ENCODE results near the gene TRIM7. TPM values are rescaled to one million over a fixed set of nuclear protein-coding genes. Genes with fewer than 3 reads are reported as not detected.
"Not testable (repeated sequence)": the region's sequence is repeated elsewhere in the genome, so short reads cannot be mapped to it uniquely, and the experiment has no call there.

The TRIM7 gene
- total RNA-seq, 4 donors from 2014 or later, result 44.8 to 80.6 (median 54.5) TPM

- Histone ChIP-seq H3K27me3 (peaks cover 0 to 59% (median 2%) of the 10 kb centered on the region in 4 donors), H3K9me3 (no peaks in the 10 kb centered on the region), H3K27ac (peak overlapping the region in 1 of 4 donors; percentile 63), H3K4me1 (peaks cover 0 to 22% (median 8%) of the 10 kb centered on the region in 3 donors), H3K4me3 (peak overlapping the region in 1 of 4 donors; percentile 47), H3K36me3 (no peaks in the 10 kb centered on the region)
- 75% methylated on average over 2 to 3 of the region's 4 CpGs for WGBS, 2 donors
- TF ChIP-seq POLR2A (IDR thresholded peaks at IDR 0.05), result no peak
- no peak for TF ChIP-seq CTCF (IDR thresholded peaks at IDR 0.05)
- intact Hi-C loops (cut with DNase I), result no loop called here
- DNase-seq, result no peak
Observed at GRCh38 chr5:181161534-181162175, 43.3 kb downstream of the TRIM7 start.

GRCh38 chr5:181160755-181161533 lies 44.1 kb downstream of the TRIM7 start:
- intact Hi-C loops (cut with DNase I), result not testable (repeated sequence)
- 9 to 38% methylated on average over 8 of the region's 48 CpGs for WGBS, 2 donors
- H3K27ac ChIP-seq, result peak overlapping the region in 1 of 4 donors; percentile 63

GRCh38 chr5:181160152-181160754 lies 44.7 kb downstream of the TRIM7 start:
- intact Hi-C loops (cut with DNase I), result no loop called here
- peak overlapping the region in 2 of 4 donors; percentile 36 to 58 for H3K4me3 ChIP-seq
- H3K4me1 ChIP-seq, result peaks cover 0 to 22% (median 8%) of the 10 kb centered on the region in 3 donors
- DNase-seq, result peak; percentile 25
- no peaks in the 10 kb centered on the region for H3K36me3 ChIP-seq
- no peaks in the 10 kb centered on the region for H3K9me3 ChIP-seq
- TF ChIP-seq CTCF (IDR thresholded peaks at IDR 0.05), result no peak
- TF ChIP-seq POLR2A (IDR thresholded peaks at IDR 0.05), result peak in 1 of 4 donors; percentile 13
- WGBS, 2 donors, result 10% methylated on average over 2 of the region's 21 CpGs; no CpG with 5 or more reads in 1 of the 2 donors
- peaks cover 0 to 45% (median 2%) of the 10 kb centered on the region in 4 donors for H3K27me3 ChIP-seq
- peak overlapping the region; percentile 32 to 91 (median 53) for H3K27ac ChIP-seq

More at GRCh38 chr5:181160755-181161533, 44.1 kb downstream of the TRIM7 start:
- Histone ChIP-seq H3K27me3 (peaks cover 0 to 52% (median 2%) of the 10 kb centered on the region in 4 donors), H3K4me3 (peak overlapping the region in 2 of 4 donors; percentile 36 to 58), H3K4me1 (peaks cover 0 to 22% (median 8%) of the 10 kb centered on the region in 3 donors)
- not testable (repeated sequence) for H3K9me3 ChIP-seq, DNase-seq, H3K36me3 ChIP-seq

GRCh38 chr5:181159286-181160151 lies 45.5 kb downstream of the TRIM7 start:
- WGBS, 2 donors, result 15 to 33% methylated on average over 8 to 15 of the region's 20 CpGs
- peak; percentile 31 for DNase-seq
- H3K27ac ChIP-seq, result peak overlapping the region in 3 of 4 donors; percentile 42 to 91 (median 64)
- peaks cover 0 to 38% (median 1%) of the 10 kb centered on the region in 4 donors for H3K27me3 ChIP-seq
- TF ChIP-seq CTCF (IDR thresholded peaks at IDR 0.05), result peak; percentile 74 to 90 (median 86)
- TF ChIP-seq POLR2A (IDR thresholded peaks at IDR 0.05), result no peak
- no peak overlapping the region for H3K4me3 ChIP-seq
- H3K9me3 ChIP-seq, result no peaks in the 10 kb centered on the region
- intact Hi-C loops (cut with DNase I), result loop anchor here (5.0 to 10.0 kb wide), 2 partner anchors 292 to 375 kb away; no protein-coding TSS in a partner anchor
- no peaks in the 10 kb centered on the region for H3K36me3 ChIP-seq
- H3K4me1 ChIP-seq, result peaks cover 0 to 22% (median 8%) of the 10 kb centered on the region in 3 donors

GRCh38 chr5:181158869-181159268 lies 46.1 kb downstream of the TRIM7 start:
- Histone ChIP-seq H3K9me3 (no peaks in the 10 kb centered on the region), H3K36me3 (no peaks in the 10 kb centered on the region), H3K4me1 (peaks cover 0 to 22% (median 8%) of the 10 kb centered on the region in 3 donors), H3K27ac (no peak overlapping the region), H3K4me3 (no peak overlapping the region), H3K27me3 (peaks cover 0 to 32% (median 0%) of the 10 kb centered on the region in 4 donors)
- 91 to 92% methylated on average over 3 of the region's 3 CpGs for WGBS, 2 donors
- intact Hi-C loops (cut with DNase I), result loop anchor here (5.0 to 10.0 kb wide), 2 partner anchors 292 to 374 kb away; no protein-coding TSS in a partner anchor
- no peak for TF ChIP-seq CTCF (IDR thresholded peaks at IDR 0.05)
- no peak for TF ChIP-seq POLR2A (IDR thresholded peaks at IDR 0.05)
- DNase-seq, result no peak

Data from esophagus squamous epithelium (tissue), 5 donors.